ENCODE data around the gene MYO7B. TPM values are rescaled to one million over a fixed set of nuclear protein-coding genes. Genes with fewer than 3 reads are reported as not detected.

MYO7B gene
- total RNA-seq, 4 donors from 2014 or later, result 0.56 TPM; not detected in 3

GRCh38 chr2:127609818-127610217 lies 74.3 kb downstream of the MYO7B start:
- TF ChIP-seq CTCF (IDR thresholded peaks at IDR 0.05), result no peak
- TF ChIP-seq POLR2A (IDR thresholded peaks at IDR 0.05), result no peak

GRCh38 chr2:127610561-127610960 lies 75.1 kb downstream of the MYO7B start:
- 60 to 100% methylated on average over 1 of the region's 1 CpG for WGBS, 2 donors
- H3K27me3 ChIP-seq, result no peaks in the 10 kb centered on the region
- intact Hi-C loops (cut with DNase I), result no loop called here
- H3K27ac ChIP-seq, result no peak overlapping the region
- no peak for DNase-seq
- H3K36me3 ChIP-seq, result no peaks in the 10 kb centered on the region
- no peak overlapping the region for H3K4me3 ChIP-seq (replicated peaks in 1 of 3)
- TF ChIP-seq CTCF (IDR thresholded peaks at IDR 0.05), result no peak
- no peak for TF ChIP-seq POLR2A (IDR thresholded peaks at IDR 0.05)
- no peaks in the 10 kb centered on the region for H3K4me1 ChIP-seq
- no peaks in the 10 kb centered on the region for H3K9me3 ChIP-seq

More at GRCh38 chr2:127609818-127610217, 74.3 kb downstream of the MYO7B start:
- intact Hi-C loops (cut with DNase I), result no loop called here
- WGBS, 2 donors, result 93 to 100% methylated on average over 4 to 8 of the region's 8 CpGs
- Histone ChIP-seq H3K4me1 (no peaks in the 10 kb centered on the region), H3K27ac (no peak overlapping the region), H3K36me3 (no peaks in the 10 kb centered on the region), H3K9me3 (no peaks in the 10 kb centered on the region), H3K4me3 (replicated peaks in 1 of 3) (no peak overlapping the region), H3K27me3 (no peaks in the 10 kb centered on the region)
- DNase-seq, result no peak

GRCh38 chr2:127611076-127611925 lies 75.8 kb downstream of the MYO7B start:
- Histone ChIP-seq H3K27me3 (no peaks in the 10 kb centered on the region), H3K27ac (no peak overlapping the region), H3K9me3 (no peaks in the 10 kb centered on the region), H3K4me3 (replicated peaks in 1 of 3) (no peak overlapping the region), H3K4me1 (no peaks in the 10 kb centered on the region), H3K36me3 (no peaks in the 10 kb centered on the region)
- 84% methylated on average over 7 to 9 of the region's 11 CpGs for WGBS, 2 donors
- intact Hi-C loops (cut with DNase I), result no loop called here
- no peak for DNase-seq
- no peak for TF ChIP-seq POLR2A (IDR thresholded peaks at IDR 0.05)
- no peak for TF ChIP-seq CTCF (IDR thresholded peaks at IDR 0.05)

GRCh38 chr2:127612111-127612822 lies 76.8 kb downstream of the MYO7B start:
- Histone ChIP-seq H3K27me3 (no peaks in the 10 kb centered on the region), H3K4me3 (replicated peaks in 1 of 3) (no peak overlapping the region), H3K9me3 (no peaks in the 10 kb centered on the region), H3K4me1 (no peaks in the 10 kb centered on the region), H3K27ac (no peak overlapping the region), H3K36me3 (no peaks in the 10 kb centered on the region)
- DNase-seq, result no peak
- TF ChIP-seq POLR2A (IDR thresholded peaks at IDR 0.05), result no peak
- WGBS, 2 donors, result 91 to 92% methylated on average over 8 to 13 of the region's 13 CpGs
- intact Hi-C loops (cut with DNase I), result no loop called here

GRCh38 chr2:127614246-127614645 lies 78.8 kb downstream of the MYO7B start:
- no peak for DNase-seq
- WGBS, 2 donors, result 92 to 98% methylated on average over 2 of the region's 2 CpGs
- Histone ChIP-seq H3K4me3 (replicated peaks in 1 of 3) (no peak overlapping the region), H3K27ac (no peak overlapping the region), H3K9me3 (no peaks in the 10 kb centered on the region), H3K36me3 (no peaks in the 10 kb centered on the region), H3K27me3 (no peaks in the 10 kb centered on the region), H3K4me1 (no peaks in the 10 kb centered on the region)
- intact Hi-C loops (cut with DNase I), result no loop called here
- TF ChIP-seq CTCF (IDR thresholded peaks at IDR 0.05) (no peak), POLR2A (IDR thresholded peaks at IDR 0.05) (no peak)

Data from thyroid gland (tissue), 4 donors.